ENCODE data around the gene BIRC7.
"Not testable (repeated sequence)": the region's sequence is repeated elsewhere in the genome, so short reads cannot be mapped to it uniquely, and the experiment has no call there.

The BIRC7 gene

GRCh38 chr20:63249891-63250290 lies 14.2 kb downstream of the BIRC7 start:
- DNase-seq, result no peak

GRCh38 chr20:63251350-63251749 lies 15.6 kb downstream of the BIRC7 start:
- DNase-seq, result not testable (repeated sequence)

GRCh38 chr20:63252284-63252711 lies 16.6 kb downstream of the BIRC7 start:
- DNase-seq, result no peak

- no peak for DNase-seq
Observed at GRCh38 chr20:63253065-63253437, 17.3 kb downstream of the BIRC7 start.

GRCh38 chr20:63253438-63254231 lies 17.9 kb downstream of the BIRC7 start:
- DNase-seq, result no peak

GRCh38 chr20:63254232-63254605 lies 18.5 kb downstream of the BIRC7 start, which contains the start of gene NKAIN4:
Gene NKAIN4, minus strand, starts transcription at chr20:63254463. Its CDS starts 13 bp downstream, at chr20:63254450.
- DNase-seq, result no peak

GRCh38 chr20:63254606-63255384 lies 19.1 kb downstream of the BIRC7 start:
- no peak for DNase-seq

GRCh38 chr20:63255931-63256704 lies 20.4 kb downstream of the BIRC7 start:
- DNase-seq, result no peak

GRCh38 chr20:63256954-63257353 lies 21.2 kb downstream of the BIRC7 start:
- no peak for DNase-seq

- no peak for DNase-seq
Observed at GRCh38 chr20:63257629-63258028, 21.9 kb downstream of the BIRC7 start.

- DNase-seq, result no peak
Observed at GRCh38 chr20:63258781-63259180, 23.1 kb downstream of the BIRC7 start.

- no peak for DNase-seq
Observed at GRCh38 chr20:63259734-63260460, 24.2 kb downstream of the BIRC7 start.

GRCh38 chr20:63260521-63260920 lies 24.8 kb downstream of the BIRC7 start:
- no peak for DNase-seq

GRCh38 chr20:63261060-63261794 lies 25.5 kb downstream of the BIRC7 start:
- DNase-seq, result no peak

- no peak for DNase-seq
Observed at GRCh38 chr20:63261795-63262528, 26.3 kb downstream of the BIRC7 start.

- DNase-seq, result no peak
Observed at GRCh38 chr20:63262836-63263235, 27.1 kb downstream of the BIRC7 start.

GRCh38 chr20:63264000-63264399 lies 28.3 kb downstream of the BIRC7 start:
- no peak for DNase-seq

- DNase-seq, result no peak
Observed at GRCh38 chr20:63264519-63264918, 28.8 kb downstream of the BIRC7 start.

- no peak for DNase-seq
Observed at GRCh38 chr20:63265891-63266515, 30.3 kb downstream of the BIRC7 start.

- no peak for DNase-seq
Observed at GRCh38 chr20:63267691-63268090, 32.0 kb downstream of the BIRC7 start.

GRCh38 chr20:63268256-63268655 lies 32.6 kb downstream of the BIRC7 start:
- DNase-seq, result no peak

All from amniotic stem cell (primary cell).